Uterus (tissue), 4 donors: ENCODE data around the gene GRIA1. TPM values are rescaled to one million over a fixed set of nuclear protein-coding genes. Genes with fewer than 3 reads are reported as not detected.
A peak's percentile ranks its signal among the peaks of the same experiment; 100 is the strongest.

ENCODE experiments used
- DNase-seq, 2 donors: peaks; one replicate each; pipeline ENCODE4 v3.0.0-alpha.2; 2019 to 2020
- H3K27ac ChIP-seq, 2 donors: fragments of 200-600 bp; sonication (generic); 1 replicate in 1 of 2; 2 replicates in 1 of 2; pipeline ENCODE4 v1.5.1; 2016 to 2018
- H3K27me3 ChIP-seq, 2 donors: fragments of 200-600 bp; sonication (generic); one replicate each; pipeline ENCODE4 v1.5.1; 2018 to 2019; ENCODE audit warnings: control low read depth in 1 of 2
- H3K36me3 ChIP-seq, 2 donors: fragments of 200-600 bp; sonication (generic); one replicate each; pipeline ENCODE4 v1.5.1; 2019; ENCODE audit warnings: control low read depth in 1 of 2
- H3K4me1 ChIP-seq, 2 donors: fragments of 200-600 bp; sonication (generic); one replicate each; pipeline ENCODE4 v1.5.1; 2018 to 2019; ENCODE audit warnings: control low read depth in 1 of 2
- H3K4me3 ChIP-seq, 2 donors: fragments of 200-600 bp; sonication (generic); 1 replicate in 1 of 2; 2 replicates in 1 of 2; pipeline ENCODE4 v1.5.1; 2018 to 2019; ENCODE audit warnings: mild to moderate bottlenecking in 1 of 2
- H3K9me3 ChIP-seq, 2 donors: fragments of 200-600 bp; sonication (generic); one replicate each; pipeline ENCODE4 v1.5.1; 2019; ENCODE audit warnings: control low read depth in 1 of 2
- POLR2A ChIP-seq, 2 donors: fragments of 450-650 bp; IDR thresholded peaks; one replicate each; pipeline ENCODE4 v1.6.1; 2016; ENCODE audit warnings: antibody characterized with exemption in 2 of 2, mild to moderate bottlenecking in 1 of 2, moderate library complexity in 1 of 2
- intact Hi-C: fragments of 100-400 bp; cut with DNase I; formaldehyde crosslinking; loops from one replicate; pipeline ENCODE4 v1.15.1; 2023; ENCODE audit warnings: low total_unique reads
- total RNA-seq, 4 donors: library from RNA; depleted of rRNA in 3 of 4; stranded (reverse); fragments of >200 nt in 3 of 4; gene quantifications; one replicate each; pipeline versions ENCODE4 v1.1.0 to v1.2.4, GENCODE V29; 2014 to 2023
- TF ChIP-seq, protein P1 (sequence below), 4 experiments: fragments of 200-600 bp in 2 of 4; fragments of 450-650 bp in 2 of 4; sonication (generic) in 2 of 4; IDR thresholded peaks; one replicate each; pipeline ENCODE4 v1.5.1; 2016 to 2019; ENCODE audit warnings: antibody characterized with exemption in 4 of 4, mild to moderate bottlenecking in 2 of 4, moderate library complexity in 1 of 4
- donor health status: DM: yes; HTN: yes; CAD: no.

GRIA1 gene
- total RNA-seq, 4 donors from 2014 or later = 0.37 to 24.1 (median 1.5) TPM; not detected in 1

DNA sequence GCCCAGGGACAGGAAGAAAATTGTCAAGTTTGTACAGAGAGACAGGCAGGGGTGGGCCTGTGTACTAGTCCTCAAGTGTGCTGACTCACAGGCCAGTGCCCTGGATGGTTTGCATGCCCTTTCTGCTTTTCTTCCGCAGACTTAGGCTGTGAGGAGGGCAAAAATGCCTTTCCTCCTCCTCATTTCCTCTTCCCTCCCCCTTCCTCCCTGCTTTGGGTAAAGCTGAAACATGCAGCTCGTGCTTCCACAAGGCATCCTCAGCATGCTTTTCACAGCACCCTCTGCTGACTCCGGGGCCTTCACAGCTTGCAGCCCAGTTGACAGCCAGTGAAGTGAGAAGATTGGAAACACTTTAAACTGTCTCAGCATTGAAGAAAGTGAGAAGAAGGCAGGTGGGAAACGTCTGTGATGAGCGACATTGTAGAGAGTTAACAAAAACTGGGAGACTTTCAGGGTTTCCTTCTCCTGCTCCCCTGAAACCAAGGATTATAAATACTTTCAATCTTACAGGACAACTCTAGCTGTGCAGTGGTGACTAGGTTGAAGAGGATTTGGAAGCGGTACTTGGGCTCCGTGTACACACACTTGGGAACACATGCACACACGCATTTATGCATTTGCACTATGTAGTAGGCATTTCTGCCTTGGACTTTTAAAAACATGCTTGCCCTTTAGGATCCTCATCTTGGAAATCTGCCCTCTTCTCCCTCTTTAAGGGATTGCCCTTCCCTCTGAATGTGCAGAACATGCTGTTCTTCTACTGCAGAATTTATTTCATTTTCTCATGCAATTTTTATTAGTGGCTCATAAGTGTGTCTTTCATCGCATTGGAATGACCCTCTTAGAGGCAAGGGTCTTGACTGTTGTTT is 138.8 kb downstream of the GRIA1 start:
- Histone ChIP-seq H3K4me3 (no peak overlapping the region), H3K27ac (no peak overlapping the region), H3K4me1 (no peaks in the 10 kb centered on the region), H3K36me3 (no peaks in the 10 kb centered on the region), H3K27me3 (no peaks in the 10 kb centered on the region), H3K9me3 (no peaks in the 10 kb centered on the region)
- no peak for TF ChIP-seq POLR2A (IDR thresholded peaks at IDR 0.05)
- TF ChIP-seq, protein P1, sequence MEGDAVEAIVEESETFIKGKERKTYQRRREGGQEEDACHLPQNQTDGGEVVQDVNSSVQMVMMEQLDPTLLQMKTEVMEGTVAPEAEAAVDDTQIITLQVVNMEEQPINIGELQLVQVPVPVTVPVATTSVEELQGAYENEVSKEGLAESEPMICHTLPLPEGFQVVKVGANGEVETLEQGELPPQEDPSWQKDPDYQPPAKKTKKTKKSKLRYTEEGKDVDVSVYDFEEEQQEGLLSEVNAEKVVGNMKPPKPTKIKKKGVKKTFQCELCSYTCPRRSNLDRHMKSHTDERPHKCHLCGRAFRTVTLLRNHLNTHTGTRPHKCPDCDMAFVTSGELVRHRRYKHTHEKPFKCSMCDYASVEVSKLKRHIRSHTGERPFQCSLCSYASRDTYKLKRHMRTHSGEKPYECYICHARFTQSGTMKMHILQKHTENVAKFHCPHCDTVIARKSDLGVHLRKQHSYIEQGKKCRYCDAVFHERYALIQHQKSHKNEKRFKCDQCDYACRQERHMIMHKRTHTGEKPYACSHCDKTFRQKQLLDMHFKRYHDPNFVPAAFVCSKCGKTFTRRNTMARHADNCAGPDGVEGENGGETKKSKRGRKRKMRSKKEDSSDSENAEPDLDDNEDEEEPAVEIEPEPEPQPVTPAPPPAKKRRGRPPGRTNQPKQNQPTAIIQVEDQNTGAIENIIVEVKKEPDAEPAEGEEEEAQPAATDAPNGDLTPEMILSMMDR (IDR thresholded peaks at IDR 0.05) = no peak
- intact Hi-C loops = no loop called here
- DNase-seq = peak in 1 of 2 donors; percentile 11

DNA sequence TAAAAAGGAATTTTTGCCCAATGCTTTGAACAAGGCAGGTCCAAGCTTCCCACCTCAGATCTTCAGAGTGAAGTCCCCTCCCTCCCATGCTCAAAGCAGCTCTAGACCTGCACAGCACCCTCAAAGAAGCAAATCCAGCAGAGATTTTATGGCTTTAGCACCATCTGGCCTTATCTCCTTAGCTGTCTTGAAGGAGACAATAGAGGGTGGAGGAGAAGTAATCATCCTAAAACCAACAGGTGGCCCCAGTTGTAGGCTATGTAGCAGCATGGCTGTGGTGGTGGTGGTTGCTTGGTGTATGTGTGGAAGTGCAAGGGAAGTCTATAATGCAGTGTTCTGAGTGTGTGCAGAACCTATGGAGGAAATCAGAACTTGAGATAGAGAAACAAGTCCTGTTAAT is 140.1 kb downstream of the GRIA1 start:
- H3K4me3 ChIP-seq = no peak overlapping the region
- H3K4me1 ChIP-seq = no peaks in the 10 kb centered on the region
- H3K9me3 ChIP-seq = no peaks in the 10 kb centered on the region
- no peaks in the 10 kb centered on the region for H3K27me3 ChIP-seq
- no peak overlapping the region for H3K27ac ChIP-seq
- no peaks in the 10 kb centered on the region for H3K36me3 ChIP-seq
- DNase-seq = no peak
- intact Hi-C loops = no loop called here
- TF ChIP-seq POLR2A (IDR thresholded peaks at IDR 0.05) = no peak
- TF ChIP-seq, protein P1 (IDR thresholded peaks at IDR 0.05) = no peak

DNA sequence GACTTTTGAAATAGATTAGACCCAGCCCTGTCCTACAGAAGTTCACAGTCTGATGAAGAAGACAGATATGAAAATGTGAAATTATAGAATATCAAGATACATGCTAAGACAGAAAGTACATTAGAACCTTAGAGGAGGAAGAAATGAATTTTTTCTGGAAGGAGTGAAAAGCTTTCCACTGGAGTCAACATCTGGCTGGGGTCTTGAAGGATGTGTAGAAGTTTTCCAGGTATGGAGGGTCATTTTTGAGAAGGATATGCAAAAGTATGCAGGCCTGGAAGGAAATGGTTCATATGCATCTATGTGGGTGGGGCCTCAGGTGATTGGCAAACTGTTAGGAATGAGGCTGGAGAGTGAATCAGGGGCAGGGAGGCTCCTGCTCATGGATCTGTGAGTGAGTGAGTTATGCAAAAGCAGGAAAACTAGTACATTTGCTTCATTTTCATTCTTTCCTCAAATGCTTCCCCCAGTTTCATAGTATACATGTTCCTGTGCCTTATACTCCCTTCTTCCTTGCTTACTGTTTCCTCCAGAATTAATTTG is 142.3 kb downstream of the GRIA1 start:
- Histone ChIP-seq H3K27ac (no peak overlapping the region), H3K9me3 (no peaks in the 10 kb centered on the region), H3K36me3 (no peaks in the 10 kb centered on the region), H3K4me3 (no peak overlapping the region), H3K27me3 (no peaks in the 10 kb centered on the region), H3K4me1 (no peaks in the 10 kb centered on the region)
- DNase-seq = no peak
- no peak for TF ChIP-seq POLR2A (IDR thresholded peaks at IDR 0.05)
- TF ChIP-seq, protein P1 (IDR thresholded peaks at IDR 0.05) = no peak
- intact Hi-C loops = no loop called here

DNA sequence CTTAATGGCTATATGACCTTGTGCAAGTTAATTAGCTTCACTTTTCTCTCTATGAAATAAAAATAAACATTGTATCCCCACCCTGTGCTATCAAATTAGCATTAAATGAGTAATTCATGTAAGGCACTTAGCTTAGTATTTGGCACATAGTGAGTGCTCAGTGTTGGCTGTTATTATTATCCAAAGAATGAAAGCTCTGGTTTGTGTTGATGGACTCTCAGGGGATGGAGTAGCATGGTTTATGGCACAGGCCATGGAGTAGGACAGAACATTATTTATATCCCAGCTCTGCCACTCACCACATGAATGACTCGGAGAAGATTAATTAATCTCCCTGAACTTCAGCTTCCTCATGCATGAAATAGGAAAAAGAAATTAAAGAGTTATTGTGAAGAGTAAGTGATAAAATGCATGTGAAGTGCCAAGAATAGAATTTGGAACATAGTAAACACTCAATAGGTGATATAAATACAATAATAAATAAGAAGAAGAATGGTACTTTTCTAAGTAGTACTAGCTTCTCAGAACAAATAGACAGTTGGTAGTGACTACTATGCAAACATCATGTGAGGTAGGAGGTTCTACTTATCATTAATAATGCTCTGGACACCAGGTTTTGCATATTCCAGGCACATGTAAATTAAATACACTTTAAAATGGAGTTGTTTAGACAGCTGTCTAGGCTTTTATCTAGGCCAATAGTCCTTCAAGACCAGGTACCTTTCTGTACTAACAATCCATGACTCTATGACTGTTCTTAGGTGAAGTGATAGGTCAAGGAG is 146.4 kb downstream of the GRIA1 start:
- DNase-seq = no peak
- Histone ChIP-seq H3K4me1 (no peaks in the 10 kb centered on the region), H3K27me3 (no peaks in the 10 kb centered on the region), H3K36me3 (no peaks in the 10 kb centered on the region), H3K9me3 (no peaks in the 10 kb centered on the region), H3K4me3 (no peak overlapping the region), H3K27ac (no peak overlapping the region)
- intact Hi-C loops = no loop called here
- TF ChIP-seq, protein P1 (IDR thresholded peaks at IDR 0.05) = no peak
- no peak for TF ChIP-seq POLR2A (IDR thresholded peaks at IDR 0.05)

DNA sequence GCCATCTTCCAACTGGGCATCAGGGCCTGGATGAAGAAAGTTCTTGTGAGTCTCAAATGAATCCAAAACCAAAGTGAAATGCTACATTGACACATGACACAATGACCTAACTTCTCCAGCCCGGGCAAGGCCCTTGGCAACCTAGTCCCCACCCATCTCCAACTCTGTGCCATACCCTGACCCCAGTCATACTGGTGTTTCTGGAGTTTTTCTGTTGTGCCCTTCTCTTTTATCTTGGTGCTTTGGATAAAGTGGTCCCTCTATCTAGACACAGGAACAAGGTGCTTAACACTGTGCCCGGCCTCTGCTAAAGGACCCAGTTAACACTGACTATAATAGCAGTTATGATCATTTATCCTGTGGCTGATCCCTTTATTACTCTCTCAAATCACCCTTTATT is 149.8 kb downstream of the GRIA1 start:
- no peak for DNase-seq
- Histone ChIP-seq H3K36me3 (no peaks in the 10 kb centered on the region), H3K27ac (no peak overlapping the region), H3K4me1 (no peaks in the 10 kb centered on the region), H3K9me3 (no peaks in the 10 kb centered on the region), H3K4me3 (no peak overlapping the region), H3K27me3 (no peaks in the 10 kb centered on the region)
- intact Hi-C loops = no loop called here
- TF ChIP-seq POLR2A (IDR thresholded peaks at IDR 0.05) = no peak
- TF ChIP-seq, protein P1 (IDR thresholded peaks at IDR 0.05) = no peak
